ENCODE measurements around the gene HOMEZ. TPM values are rescaled to one million over a fixed set of nuclear protein-coding genes. Genes with fewer than 3 reads are reported as not detected.

The HOMEZ gene
- total RNA-seq, 1 donor from 2014 or later = 9.1 TPM

- DNase-seq = peak; percentile 98
- Histone ChIP-seq H3K27ac (replicated peaks) (peak within 1 kb of the TSS; percentile 98), H3K4me1 (peaks cover 36% of the 10 kb centered on the region), H3K27me3 (ENCODE audit: low read depth) (no peaks in the 10 kb centered on the region), H3K9me3 (replicated peaks) (no peaks in the 10 kb centered on the region), H3K4me3 (peak within 1 kb of the TSS; percentile 97), H3K36me3 (peaks cover 28% of the 10 kb centered on the region)
- intact Hi-C loops (cut with micrococcal nuclease) = no loop called here
- TF ChIP-seq CTCF (IDR thresholded peaks at IDR 0.05; ENCODE audit: borderline replicate concordance) = no peak
These were observed 34.9 kb upstream of the HOMEZ start, which contains the start of gene PABPN1 for GRCh38 chr14:23320584-23321571. PABPN1 (plus strand) TSS chr14:23321457; CDS start chr14:23321470, 13 bp downstream.

- no peak for TF ChIP-seq CTCF (IDR thresholded peaks at IDR 0.05; ENCODE audit: borderline replicate concordance)
- intact Hi-C loops (cut with micrococcal nuclease) = no loop called here
These were observed 34.0 kb upstream of the HOMEZ start for GRCh38 chr14:23319746-23320583.

GRCh38 chr14:23316300-23316699 is 30.4 kb upstream of the HOMEZ start:
- peaks cover under 1% of the 10 kb centered on the region for H3K36me3 ChIP-seq
- H3K4me3 ChIP-seq = no peak overlapping the region
- H3K27ac ChIP-seq (replicated peaks) = no peak overlapping the region
- DNase-seq = no peak
- no peaks in the 10 kb centered on the region for H3K9me3 ChIP-seq (replicated peaks)
- H3K27me3 ChIP-seq (ENCODE audit: low read depth) = no peaks in the 10 kb centered on the region
- intact Hi-C loops (cut with micrococcal nuclease) = no loop called here
- no peak for TF ChIP-seq CTCF (IDR thresholded peaks at IDR 0.05; ENCODE audit: borderline replicate concordance)
- H3K4me1 ChIP-seq = peaks cover 6% of the 10 kb centered on the region

More at GRCh38 chr14:23319746-23320583, 34.0 kb upstream of the HOMEZ start:
- Histone ChIP-seq H3K9me3 (replicated peaks) (no peaks in the 10 kb centered on the region), H3K27me3 (ENCODE audit: low read depth) (no peaks in the 10 kb centered on the region), H3K4me1 (peaks cover 36% of the 10 kb centered on the region), H3K27ac (replicated peaks) (peak overlapping the region; percentile 98), H3K4me3 (peak overlapping the region; percentile 97), H3K36me3 (peaks cover 22% of the 10 kb centered on the region)
- no peak for DNase-seq

- Histone ChIP-seq H3K36me3 (peaks cover 30% of the 10 kb centered on the region), H3K4me3 (no peak overlapping the region), H3K27ac (replicated peaks) (no peak overlapping the region), H3K4me1 (peaks cover 37% of the 10 kb centered on the region), H3K9me3 (replicated peaks) (no peaks in the 10 kb centered on the region), H3K27me3 (ENCODE audit: low read depth) (no peaks in the 10 kb centered on the region)
- intact Hi-C loops (cut with micrococcal nuclease) = no loop called here
- no peak for DNase-seq
- no peak for TF ChIP-seq CTCF (IDR thresholded peaks at IDR 0.05; ENCODE audit: borderline replicate concordance)
These were observed 24.6 kb upstream of the HOMEZ start for GRCh38 chr14:23310546-23310945.

- peaks cover 30% of the 10 kb centered on the region for H3K36me3 ChIP-seq
- no peak for TF ChIP-seq CTCF (IDR thresholded peaks at IDR 0.05; ENCODE audit: borderline replicate concordance)
- H3K4me3 ChIP-seq = no peak overlapping the region
- no peaks in the 10 kb centered on the region for H3K27me3 ChIP-seq (ENCODE audit: low read depth)
- no peak for DNase-seq
- no peaks in the 10 kb centered on the region for H3K9me3 ChIP-seq (replicated peaks)
- H3K4me1 ChIP-seq = peaks cover 38% of the 10 kb centered on the region
- H3K27ac ChIP-seq (replicated peaks) = no peak overlapping the region
- intact Hi-C loops (cut with micrococcal nuclease) = no loop called here
These were observed 23.0 kb upstream of the HOMEZ start for GRCh38 chr14:23308721-23309445.

Measured in left ventricle myocardium inferior (tissue), 1 donor.